HG02885 (cell line): ENCODE measurements around the gene SEZ6L.

Source experiments
- ATAC-seq: cut with Tn5 transposase; IDR thresholded peaks from one replicate; pipeline ENCODE4 v1.9.1; 2021; ENCODE audit warnings: mild to moderate bottlenecking; ENCODE audit not compliant: unreplicated experiment, poor library complexity

The SEZ6L gene

DNA sequence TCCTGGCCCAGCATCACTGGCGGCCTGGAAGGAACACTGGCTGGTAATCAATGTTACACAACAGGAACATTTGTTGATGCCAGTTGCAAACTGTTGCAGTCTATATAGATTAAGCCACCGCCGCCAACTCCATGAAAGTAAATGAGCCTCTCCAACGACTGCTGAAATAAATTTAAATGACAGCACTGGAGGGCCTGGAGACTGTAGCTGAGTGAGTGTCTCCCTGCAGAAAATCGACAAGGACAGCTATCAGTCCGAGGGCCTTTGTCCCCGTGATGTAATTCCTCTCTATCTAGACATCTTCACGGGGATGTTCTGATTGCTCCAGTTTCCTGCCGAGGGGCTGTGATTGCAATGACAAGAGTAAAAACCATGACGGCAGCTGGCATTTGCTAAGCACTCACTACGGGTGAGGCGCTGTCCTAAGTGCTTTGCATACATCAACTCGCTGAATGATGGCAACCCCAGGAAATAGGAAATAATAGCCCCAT, 120.4 kb downstream of the SEZ6L start:
- ATAC-seq, result no peak

DNA sequence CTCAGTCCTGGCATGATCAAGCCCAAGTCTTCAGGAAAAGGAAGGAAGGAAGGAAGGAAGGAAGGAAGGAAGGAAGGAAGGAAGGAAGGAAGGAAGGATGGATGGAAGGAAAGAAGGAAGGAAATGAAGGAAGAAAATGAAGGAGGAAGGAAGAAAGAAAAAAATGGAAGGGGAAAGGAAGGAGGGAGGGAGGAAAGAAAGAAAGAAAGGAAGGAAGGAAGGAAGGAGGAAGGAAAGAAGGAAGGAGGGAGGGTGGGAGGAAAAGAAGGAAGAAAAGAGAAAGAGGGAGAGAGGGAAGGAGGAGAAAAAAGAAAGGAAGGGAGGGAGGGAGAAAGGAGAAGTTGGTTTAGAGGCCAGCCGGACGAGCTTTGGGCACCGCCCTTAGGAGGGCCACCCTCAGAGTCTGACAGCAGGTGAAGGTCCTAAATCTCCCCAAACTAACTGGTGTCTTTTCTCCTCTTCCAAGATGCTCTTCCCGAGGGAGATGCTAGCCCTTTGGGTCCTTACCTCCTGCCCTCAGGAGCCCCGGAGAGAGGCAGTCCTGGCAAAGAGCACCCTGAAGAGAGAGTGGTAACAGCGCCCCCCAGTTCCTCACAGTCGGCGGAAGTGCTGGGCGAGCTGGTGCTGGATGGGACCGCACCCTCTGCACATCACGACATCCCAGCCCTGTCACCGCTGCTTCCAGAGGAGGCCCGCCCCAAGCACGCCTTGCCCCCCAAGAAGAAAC, 122.8 kb downstream of the SEZ6L start:
- ATAC-seq, result no peak

DNA sequence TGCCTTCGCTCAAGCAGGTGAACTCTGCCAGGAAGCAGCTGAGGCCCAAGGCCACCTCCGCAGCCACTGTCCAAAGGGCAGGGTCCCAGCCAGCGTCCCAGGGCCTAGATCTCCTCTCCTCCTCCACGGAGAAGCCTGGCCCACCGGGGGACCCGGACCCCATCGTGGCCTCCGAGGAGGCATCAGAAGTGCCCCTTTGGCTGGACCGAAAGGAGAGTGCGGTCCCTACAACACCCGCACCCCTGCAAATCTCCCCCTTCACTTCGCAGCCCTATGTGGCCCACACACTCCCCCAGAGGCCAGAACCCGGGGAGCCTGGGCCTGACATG, 123.4 kb downstream of the SEZ6L start:
- no peak for ATAC-seq

GRCh38 chr22:26295563-26296126, 126.4 kb downstream of the SEZ6L start:
- no peak for ATAC-seq

- no peak for ATAC-seq
Observed at GRCh38 chr22:26298605-26299310, 129.5 kb downstream of the SEZ6L start.

GRCh38 chr22:26302726-26303125, 133.5 kb downstream of the SEZ6L start:
- ATAC-seq, result no peak

DNA sequence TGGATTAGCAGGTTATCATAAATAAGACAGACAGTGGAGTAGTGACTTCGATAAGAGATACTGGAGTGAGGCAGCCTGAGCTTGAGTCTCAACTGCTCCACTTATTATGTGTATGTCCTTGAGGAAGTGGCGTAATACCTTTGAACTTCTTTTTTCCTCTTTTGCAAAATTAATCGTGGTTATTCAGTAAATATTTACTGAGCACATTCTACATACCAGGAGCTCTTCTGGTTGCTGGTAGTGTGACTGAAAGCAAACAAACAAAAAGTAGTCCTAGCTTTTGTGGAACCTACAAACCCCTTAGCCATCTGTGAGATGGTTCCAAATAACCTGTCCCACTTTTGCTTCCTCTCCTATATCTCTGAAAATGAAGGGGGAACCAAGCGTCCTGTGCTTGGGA, 134.2 kb downstream of the SEZ6L start:
- no peak for ATAC-seq

DNA sequence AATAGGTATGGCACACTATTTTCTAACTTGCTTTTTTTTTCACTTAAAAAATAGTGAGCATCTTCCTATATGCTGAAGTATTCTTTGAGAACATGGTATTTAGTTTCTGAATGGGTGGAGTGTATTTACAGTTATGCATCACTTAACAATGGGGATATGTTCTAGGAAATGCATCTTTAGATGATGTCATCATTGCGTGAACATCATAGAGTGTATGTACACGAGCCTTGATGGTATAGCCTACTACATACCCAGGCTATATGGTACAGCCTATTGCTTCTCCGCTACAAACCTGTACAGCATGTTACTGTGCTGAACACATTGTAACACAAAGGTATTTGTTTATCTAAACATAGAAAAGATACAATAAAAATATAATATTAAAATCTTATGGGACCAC, 135.5 kb downstream of the SEZ6L start:
- ATAC-seq, result no peak

DNA sequence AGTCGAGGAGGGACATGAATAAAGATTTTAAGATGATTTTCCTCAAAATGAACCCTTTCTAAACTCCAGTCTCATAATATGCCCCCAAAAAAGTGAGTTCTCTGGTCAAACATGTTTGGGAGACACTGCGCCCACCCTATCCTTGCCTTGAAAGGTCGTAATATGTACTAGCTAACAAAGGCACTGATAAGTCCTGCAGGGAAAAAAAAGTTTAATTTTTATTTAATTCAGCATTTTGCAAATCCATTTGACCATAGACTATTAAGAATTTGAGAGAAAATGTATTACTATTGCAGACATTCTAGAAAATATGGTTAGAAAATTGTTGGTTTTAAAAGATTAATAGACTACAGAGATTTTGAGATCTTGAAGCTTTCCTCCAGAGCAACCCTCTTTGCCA, 139.2 kb downstream of the SEZ6L start:
- ATAC-seq, result no peak

GRCh38 chr22:26310616-26311015, 141.4 kb downstream of the SEZ6L start:
- no peak for ATAC-seq

DNA sequence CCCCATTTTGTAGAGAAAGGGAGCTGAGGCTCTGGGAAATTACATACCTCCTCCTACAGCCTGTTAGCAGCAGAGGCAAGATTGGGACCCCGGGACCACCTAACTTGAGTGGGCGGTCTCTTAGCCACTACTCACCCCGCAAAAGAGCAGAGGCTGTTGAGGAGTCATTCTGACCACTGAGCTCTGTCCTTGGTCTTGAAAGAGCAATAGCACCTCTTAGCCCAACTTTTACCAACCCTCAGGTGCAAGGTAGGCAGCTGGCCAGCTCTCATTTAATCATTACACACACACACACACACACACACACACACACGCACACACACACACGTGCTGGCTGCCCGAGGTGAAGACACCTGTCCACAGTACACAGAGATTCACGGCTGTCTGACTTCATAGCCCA, 144.0 kb downstream of the SEZ6L start:
- ATAC-seq, result no peak

DNA sequence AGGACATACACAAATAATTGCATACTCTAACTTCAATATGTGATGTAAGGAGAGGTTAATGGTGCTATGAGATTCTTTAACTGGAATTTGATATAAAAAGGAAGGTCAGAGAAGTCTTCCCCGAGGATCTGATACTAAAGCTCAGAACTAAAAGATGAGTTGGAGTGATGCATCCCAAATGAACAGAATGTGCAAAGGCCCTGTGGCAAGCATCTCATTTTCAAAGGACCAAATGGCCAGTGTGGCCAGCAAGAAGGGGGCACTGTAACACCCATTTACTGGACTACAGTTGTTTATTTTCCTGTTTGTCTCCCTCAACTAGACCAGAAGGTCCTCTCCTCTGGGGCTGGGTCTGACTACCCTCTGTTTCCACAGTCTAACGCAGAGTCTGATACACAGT, 144.9 kb downstream of the SEZ6L start:
- ATAC-seq, result no peak

DNA sequence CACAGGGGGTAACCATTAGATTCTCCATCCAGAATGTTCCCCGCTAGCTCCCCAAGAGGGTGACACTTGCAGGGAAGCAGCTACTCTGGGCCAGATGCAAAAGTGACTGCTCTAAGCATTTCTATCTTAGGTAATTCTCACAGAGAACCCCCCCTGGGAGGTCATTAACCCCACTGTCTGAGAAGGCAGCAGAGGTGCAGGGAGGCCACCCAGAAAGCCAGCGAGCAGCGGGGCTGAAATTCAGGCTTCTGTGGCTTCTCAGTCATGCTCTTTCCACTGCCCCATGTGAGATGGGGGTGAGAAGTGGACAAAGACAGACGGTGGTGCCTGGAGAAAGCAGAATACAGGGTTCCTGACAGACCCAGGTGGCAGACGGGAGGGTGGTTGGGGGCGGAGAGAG, 145.4 kb downstream of the SEZ6L start:
- ATAC-seq, result no peak

GRCh38 chr22:26316732-26317285, 147.5 kb downstream of the SEZ6L start:
- ATAC-seq, result no peak

GRCh38 chr22:26318975-26319374, 149.7 kb downstream of the SEZ6L start:
- ATAC-seq, result no peak

DNA sequence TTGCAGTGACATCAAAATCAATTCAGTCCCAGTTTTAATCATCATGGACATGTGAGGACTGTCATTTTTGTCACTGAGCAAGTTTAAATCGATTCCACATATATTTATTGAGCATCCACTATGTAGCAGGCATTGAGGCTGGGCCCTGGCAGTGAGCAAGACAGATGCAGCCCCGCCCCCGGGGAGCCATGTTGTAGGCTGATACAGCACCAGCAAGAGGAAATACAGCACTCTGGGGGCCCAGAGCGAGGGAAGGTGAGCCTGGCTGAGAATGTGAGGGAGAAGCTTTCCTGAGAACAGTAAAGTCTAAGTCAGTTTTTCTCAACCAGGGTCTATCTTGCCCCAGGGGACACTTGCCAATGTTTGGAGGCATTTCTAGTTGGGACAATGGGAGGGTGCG, 151.2 kb downstream of the SEZ6L start:
- ATAC-seq, result no peak

- no peak for ATAC-seq
Observed at GRCh38 chr22:26321469-26321913, 152.2 kb downstream of the SEZ6L start.

GRCh38 chr22:26322179-26322905, 153.1 kb downstream of the SEZ6L start:
- no peak for ATAC-seq

DNA sequence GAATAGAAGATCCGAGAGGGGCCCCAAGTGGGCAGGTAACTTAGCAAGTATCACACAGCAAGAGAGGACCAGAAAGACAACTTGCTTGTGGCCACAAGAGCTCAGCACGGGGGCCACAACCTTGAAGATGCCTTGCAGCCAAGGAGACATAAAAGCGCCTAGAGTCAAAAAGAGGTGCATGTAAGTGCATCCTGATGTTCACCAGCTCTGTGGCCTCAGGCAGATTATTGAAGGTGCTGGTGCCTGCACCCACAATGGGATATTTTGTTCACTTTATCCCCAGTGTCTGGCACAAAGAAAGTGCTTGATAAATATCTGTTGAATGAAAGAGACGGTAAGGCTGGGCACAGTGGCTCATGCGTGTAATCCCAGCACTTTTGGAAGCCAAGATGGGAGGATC, 153.8 kb downstream of the SEZ6L start:
- ATAC-seq, result no peak

- no peak for ATAC-seq
Observed at GRCh38 chr22:26324150-26324549, 154.9 kb downstream of the SEZ6L start.

DNA sequence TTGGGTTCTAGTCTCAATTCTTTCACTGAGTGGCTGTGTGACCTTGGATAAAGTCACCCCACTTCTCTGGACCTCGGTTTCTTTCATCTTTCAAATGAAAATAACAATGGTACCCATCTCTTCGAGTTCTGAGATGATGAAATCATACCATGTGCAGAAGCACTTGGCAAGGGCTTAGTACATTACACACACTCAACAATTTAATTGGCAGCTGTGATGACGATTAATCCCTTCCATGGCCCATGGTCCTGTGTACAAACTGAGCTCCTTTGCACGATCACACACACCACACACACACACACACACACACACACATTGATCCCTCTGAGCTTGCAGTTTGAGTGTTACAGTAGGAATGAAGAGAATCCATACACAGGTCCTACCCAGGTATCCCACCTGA, 156.4 kb downstream of the SEZ6L start:
- ATAC-seq, result no peak
